Stimulated activated CD8-positive, alpha-beta memory T cell treated with anti-CD3 and anti-CD28 coated beads, Interleukin-15, amount 100 ng/mL, for 48 hours (primary cell): ENCODE results near the gene LRRC32.

Source experiments
- DNase-seq, 2 donors: peaks; one replicate each; pipeline ENCODE4 v3.0.0-alpha.2; 2020; ENCODE audit warnings: low read depth in 2 of 2

The LRRC32 gene

GRCh38 chr11:76699451-76700091 is 29.0 kb upstream of the LRRC32 start:
- DNase-seq: no peak

GRCh38 chr11:76698321-76699043 is 27.9 kb upstream of the LRRC32 start:
- DNase-seq: no peak

GRCh38 chr11:76696756-76697155 is 26.2 kb upstream of the LRRC32 start:
- DNase-seq: no peak

- no peak for DNase-seq
These were observed 25.2 kb upstream of the LRRC32 start for GRCh38 chr11:76695771-76696170.

GRCh38 chr11:76695133-76695532 is 24.6 kb upstream of the LRRC32 start:
- no peak for DNase-seq

DNA sequence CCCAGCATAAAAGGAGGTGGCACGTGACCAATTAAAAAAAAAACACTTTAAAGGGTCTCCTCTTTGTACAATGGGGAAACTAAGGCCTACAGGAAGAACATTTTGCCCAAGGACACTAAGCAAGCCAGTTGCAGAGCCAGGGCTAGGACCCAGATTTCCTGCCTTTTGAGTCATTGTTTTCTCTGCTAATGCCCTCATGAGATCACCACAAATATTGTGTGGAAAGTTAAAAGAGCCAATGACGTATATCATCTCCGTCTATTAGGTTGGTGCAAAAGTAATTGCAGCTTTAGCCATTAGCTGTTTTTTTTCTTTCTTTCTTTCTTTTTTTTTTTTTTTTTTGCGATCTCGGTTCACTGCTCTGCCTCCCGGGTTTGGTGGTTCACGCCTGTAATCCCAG is 24.1 kb upstream of the LRRC32 start:
- no peak for DNase-seq

GRCh38 chr11:76693806-76694205 is 23.3 kb upstream of the LRRC32 start:
- DNase-seq: no peak

DNA sequence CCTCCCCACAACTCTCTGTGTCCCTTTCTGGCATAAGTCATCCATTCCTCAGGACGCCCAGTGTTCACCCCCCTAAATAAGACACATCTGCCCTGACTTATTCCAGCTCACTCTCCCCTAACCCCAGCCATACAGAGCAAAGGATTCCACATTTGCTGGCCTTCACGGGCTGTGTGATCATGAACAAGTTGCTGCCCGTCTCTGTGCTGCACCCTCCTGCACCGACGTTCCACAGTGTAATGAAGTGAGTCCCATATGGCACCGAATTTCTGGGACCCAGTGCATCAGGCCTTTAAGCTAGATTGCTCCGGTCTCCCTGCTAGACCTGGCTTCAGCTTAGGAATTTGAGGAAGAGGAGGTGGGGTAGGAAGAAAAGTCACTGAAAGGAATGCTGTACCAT is 22.4 kb upstream of the LRRC32 start:
- DNase-seq: no peak

DNA sequence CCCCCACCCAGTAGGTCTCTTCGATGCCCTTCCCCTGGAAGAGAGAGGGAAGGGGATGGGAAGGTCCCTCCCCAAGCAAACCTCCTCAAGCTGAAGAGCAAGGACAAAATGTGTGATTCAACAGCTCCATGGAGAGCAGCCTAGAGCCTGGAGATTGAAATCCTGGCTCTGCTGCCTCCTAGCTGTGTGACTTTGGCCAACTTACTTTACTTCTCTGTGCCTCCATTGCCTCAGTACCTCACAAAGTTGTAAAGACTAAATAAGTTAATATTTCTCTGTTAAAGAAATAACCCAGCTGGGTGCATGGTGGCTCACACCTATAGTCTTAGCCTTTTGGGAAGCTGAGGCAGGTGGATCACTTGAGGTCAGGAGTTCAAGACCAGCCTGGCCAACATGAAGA is 21.1 kb upstream of the LRRC32 start:
- no peak for DNase-seq

GRCh38 chr11:76690736-76691135 is 20.2 kb upstream of the LRRC32 start:
- no peak for DNase-seq

GRCh38 chr11:76689313-76690260 is 19.0 kb upstream of the LRRC32 start:
- DNase-seq: no peak

- DNase-seq: no peak
These were observed 17.6 kb upstream of the LRRC32 start for GRCh38 chr11:76688146-76688545.

DNA sequence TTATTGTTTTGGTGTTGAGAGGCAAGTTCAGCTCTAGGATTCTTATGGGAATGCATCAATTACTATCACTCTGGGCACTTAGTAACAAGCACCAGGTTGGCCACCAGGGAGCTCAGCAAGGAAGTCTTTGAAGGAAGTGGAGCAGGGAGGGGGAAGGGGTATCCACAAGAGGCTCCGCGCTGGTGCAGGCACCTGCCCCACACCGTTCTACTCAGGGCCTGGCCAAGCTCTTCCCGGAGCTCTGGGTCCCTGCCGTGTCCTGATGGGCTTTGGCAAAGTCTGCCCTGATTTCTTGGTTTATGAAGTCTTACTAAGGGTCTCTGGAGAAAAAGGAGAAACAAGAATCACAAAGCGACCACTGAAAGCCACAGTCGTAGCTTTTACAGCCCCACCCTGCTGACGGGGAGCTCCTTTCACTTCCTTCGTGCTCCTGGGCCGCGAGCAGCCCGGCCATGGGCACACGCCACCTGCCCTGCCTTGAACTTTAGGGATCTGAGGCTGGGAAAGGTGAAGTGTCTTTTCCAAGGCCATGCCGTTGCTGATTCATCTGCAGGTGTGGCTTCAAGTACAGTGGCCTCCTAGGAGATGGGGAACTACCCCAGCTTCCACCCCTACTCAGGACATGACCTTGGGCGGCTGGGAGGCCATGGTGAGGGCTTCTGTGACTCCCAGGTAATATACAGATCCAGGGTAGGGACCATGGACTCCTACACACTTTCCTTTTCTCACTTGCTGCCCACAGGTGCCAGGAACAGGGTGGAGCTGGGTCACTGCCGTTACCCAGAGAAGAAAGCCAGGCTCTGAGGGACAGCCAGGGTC is 15.9 kb upstream of the LRRC32 start:
- DNase-seq: no peak

GRCh38 chr11:76685831-76686230 is 15.3 kb upstream of the LRRC32 start:
- no peak for DNase-seq

DNA sequence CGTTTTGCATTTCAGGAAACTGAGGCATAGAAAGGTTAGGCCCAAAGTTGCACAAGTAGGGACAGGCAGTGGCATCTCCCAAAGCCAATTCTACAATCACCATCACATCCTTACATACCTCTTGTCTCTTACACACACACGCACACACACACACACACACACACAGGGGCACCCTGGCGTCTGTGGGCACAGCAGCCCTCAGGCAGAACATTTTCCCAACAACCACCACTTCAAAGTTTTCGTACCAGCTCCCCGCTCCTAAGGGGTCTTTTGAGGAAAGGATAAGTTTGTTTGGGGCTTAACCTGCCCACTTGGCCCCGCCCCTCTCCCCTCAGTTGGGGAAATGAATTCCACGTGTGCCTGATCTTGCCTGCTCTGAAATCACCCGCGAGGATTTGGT is 14.7 kb upstream of the LRRC32 start:
- no peak for DNase-seq

- no peak for DNase-seq
These were observed 14.0 kb upstream of the LRRC32 start for GRCh38 chr11:76684516-76684915.

DNA sequence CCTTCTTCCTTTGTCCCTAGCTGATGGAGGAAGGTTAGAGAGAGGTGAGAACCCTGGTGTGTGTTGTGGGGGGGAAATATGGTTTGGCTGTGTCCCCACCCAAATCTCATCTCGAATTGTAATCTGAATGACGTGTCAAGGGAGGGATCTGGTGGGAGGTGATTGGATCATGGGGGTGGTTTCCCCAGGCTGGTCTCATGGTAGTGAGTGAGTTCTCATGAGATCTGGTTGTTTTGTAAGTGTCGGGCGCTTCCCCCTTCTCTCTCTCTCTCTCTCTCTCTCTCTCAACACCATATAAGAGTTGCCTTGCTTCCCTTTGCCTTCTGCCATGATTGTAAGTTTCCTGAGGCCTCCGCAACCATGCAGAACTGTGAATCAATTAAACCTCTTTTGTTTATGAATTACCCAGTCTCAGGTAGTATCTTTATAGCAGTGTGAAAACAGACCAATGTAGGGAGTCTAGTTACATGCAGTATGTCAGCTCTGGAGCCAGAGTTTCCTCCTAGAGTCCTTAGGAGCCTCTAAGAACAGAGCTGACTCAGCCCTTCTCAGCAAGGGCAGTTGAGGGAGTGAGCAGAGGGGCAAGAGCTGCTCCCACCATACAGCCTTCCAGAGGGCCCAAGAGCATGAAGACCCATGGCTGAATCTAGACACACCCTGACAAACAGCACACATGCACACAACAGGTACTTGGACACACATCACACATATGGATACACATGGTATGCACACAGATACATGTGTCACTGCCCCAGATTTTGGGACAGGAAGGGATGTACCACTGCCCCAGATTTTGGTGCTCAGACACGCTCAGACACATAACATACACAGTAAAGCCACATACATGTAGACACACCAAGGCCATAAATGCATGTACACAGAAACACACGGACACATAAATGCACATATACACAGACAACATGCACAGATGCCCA is 12.9 kb upstream of the LRRC32 start:
- no peak for DNase-seq

DNA sequence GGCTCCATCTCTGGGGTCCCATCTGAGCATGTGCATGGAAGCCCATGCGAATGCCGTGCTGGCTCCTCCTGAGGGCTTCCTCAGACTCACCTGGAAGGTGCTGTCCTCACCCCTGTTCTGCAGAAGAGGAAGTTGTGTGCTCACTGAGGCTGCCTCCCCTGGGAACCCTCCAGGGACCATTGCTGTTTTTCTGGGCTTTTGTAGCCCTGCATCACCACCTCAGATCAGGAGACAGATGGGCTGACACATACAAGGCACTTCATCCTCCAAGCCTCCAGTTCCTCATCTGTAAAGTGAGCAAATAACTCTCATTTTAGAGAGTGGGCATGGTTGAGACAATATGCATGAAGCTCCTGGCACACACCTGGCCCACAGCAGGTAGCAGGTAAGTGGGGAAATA is 12.1 kb upstream of the LRRC32 start:
- no peak for DNase-seq

DNA sequence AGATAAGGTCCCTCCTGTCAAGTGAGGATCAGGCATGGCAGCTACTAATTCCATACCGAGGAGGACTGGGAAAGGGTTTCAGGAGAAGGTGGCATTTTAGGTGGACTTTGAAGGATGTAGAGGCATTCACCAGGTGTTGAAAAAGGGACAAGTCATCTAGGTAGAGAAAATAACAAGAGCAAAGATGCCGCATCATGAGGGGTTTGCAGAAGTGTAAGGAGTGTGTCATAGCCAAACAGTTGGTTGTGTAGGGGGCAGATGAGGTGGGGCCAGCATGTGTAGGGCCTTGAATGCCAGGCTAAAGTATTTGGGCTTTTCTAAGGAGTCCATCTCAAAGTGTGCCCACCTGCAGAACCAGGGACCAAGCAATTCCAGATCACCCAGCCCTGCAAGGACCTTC is 11.6 kb upstream of the LRRC32 start:
- DNase-seq: no peak
